ENCODE measurements around the gene PPP3CA. TPM values are rescaled to one million over a fixed set of nuclear protein-coding genes. Genes with fewer than 3 reads are reported as not detected.
"Not testable (repeated sequence)": the region's sequence is repeated elsewhere in the genome, so short reads cannot be mapped to it uniquely, and the experiment has no call there.

PPP3CA gene
- total RNA-seq, 1 donor from 2014 or later: 78.2 TPM

DNA sequence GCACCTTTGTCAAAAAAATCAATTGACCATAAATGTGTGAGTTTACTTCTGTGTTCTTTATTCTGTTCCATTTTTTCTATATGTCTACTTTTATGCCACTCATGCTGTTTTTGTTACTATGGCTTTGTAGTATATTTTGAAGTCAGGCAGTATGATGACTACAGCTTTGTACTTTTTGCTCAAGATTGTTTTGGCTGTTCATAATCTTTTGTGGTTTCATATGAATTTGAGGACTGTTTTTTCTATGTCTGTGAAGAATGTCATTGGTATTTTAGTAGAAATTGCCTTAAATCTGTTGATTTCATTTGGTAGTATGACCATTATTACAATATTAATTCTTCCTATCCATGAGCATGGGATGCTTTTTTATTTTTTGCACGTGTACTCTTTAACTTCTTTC, 346.8 kb downstream of the PPP3CA start:
- DNase-seq: no peak

DNA sequence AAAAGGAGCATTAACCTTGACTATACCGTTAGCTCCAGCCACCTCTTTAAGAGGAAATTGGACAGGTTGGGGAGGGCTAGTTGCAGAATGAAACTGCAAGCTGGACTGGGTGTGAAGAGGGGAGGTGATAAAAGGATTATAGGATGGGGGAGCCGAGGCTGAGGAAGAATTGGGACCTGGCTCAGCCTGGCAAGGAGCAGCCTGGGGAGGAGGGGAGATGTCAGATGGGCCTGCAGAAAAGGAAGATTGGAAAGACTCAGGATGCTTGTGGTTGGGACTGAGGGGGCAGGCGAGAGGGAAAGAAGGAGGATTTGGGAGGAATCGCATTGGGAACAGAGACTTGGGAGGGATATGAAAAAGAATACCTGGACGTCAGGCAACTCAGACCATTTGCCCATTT, 351.7 kb downstream of the PPP3CA start:
- no peak for DNase-seq

DNA sequence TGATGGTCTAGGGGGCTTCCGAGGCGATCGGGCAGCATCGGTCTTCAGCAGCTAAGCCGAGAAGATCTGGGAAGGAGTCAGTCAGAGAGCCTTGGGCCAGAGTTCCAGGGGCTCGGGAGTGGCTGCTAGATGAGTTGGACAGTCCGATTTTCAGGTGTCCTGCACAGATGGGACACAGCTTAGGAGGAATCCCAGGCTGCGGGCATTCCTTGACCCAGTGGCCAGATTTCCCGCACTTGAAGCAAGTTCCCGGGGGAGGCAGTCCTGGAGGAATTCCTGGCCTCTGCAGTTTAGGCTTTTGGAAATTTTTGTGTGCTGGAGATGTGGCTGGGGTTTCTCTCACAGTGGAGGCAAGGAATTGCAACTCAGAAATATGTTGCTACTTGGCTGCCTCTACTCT, 352.3 kb downstream of the PPP3CA start:
- DNase-seq: not testable (repeated sequence)

DNA sequence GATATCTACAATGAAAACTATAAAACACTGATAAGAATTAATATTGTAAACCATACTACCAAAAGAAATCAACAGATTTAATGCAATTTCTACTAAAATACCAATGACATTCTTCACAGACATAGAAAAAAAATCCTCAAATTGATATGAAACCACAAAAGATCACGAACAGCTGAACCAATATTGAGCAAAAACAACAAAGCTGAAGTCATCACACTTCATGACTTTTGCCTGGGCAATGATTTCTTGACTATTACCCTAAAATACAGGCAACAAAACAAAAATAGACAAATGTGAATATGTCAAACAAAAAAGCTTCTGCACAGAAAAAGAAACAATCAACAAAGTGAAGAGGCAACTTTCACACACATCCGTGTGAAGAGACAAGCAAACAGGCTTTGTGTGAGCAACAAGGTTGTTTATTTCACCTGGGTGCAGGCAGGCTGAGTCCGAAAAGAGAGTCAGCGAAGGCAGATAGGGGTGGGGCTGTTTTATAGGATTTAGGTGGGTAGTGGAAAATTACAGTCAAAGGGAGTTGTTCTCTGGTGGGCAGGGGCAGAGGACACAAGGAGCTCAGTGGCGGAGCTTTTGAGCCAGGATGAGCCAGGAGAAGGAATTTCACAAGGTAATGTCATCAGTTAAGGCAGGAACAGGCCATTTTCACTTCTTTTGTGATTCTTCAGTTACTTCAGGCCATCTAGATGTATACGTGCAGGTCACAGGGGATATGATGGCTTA, 355.8 kb downstream of the PPP3CA start:
- not testable (repeated sequence) for DNase-seq

DNA sequence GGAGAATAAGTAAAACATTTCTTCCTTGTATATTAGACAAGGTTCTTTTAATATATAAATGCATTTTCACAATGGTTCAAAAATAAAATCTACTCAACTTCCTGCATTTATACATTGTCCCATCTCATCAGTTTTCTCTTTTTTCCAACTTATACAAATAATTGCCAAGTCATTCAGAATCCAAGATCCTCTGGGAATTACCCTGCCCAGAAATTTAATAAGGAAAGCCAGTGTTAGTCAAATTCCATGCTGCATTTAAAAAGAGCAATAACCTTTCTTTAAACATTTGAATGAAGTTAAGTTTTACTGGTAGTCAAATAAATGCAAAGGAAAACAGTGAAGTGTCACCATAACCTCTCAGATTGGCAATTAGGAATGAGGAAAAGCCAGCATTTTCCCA, 357.9 kb downstream of the PPP3CA start:
- no peak for DNase-seq

DNA sequence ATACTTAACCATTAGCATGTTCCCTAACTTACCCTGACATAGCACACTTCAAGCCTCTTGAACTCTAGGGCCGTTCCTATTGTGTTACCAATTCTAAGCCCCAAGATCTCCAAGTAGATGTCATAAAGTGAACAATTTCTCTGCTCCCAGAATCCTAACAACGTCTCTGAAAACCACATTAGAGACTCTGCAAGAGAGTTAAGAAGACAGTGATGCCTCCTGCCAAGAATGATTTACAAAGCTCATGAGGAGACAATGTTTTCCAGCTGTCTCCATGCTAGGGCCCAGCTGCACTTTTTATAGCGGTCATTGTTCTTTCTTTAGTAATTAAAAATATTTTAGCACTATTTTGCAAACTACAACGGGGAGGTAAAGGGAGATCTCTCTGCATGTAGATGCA, 358.4 kb downstream of the PPP3CA start:
- DNase-seq: no peak

DNA sequence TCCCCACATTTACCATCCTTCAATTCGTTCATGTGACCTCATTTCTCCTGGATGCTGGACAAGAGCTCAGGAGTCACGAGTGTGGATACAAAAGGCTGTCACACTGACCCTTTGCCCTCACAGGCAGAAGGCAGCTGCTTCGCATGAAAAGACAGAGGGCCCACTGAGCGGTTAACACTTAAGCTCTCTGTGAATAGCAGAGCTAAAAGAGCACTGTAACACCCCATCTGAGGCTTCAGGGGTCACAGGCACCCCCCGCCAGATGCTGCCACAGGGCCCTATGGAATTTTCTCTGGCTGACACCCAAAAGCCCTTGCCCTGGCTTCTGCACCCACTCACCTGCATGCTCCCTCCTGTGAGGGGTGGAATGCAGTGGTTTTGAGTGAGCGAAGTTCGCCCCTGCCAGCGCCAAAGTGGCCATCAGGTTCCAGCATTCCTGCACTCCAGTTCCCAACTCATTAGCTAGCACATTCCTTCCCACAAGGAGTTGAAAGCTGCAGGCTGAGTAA, 360.9 kb downstream of the PPP3CA start:
- no peak for DNase-seq

DNA sequence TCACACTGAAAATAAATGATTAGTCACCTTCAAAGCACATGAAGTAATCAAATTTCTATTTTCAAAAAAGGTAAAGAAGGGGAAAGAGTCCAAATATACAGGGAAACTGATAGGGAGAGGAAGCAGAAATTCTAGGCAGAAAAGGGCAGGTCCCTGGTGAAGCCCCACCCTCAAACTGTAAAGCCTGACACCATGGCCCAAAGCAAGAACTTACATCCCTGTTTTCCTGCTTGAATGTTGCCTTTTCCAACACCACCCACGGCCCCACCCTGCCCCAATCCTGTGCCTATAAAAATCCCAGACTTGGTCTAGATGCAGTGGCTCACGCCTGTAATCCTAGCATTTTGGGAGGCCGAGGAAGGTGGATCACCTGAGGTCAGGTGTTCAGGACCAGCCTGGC, 361.8 kb downstream of the PPP3CA start:
- no peak for DNase-seq

DNA sequence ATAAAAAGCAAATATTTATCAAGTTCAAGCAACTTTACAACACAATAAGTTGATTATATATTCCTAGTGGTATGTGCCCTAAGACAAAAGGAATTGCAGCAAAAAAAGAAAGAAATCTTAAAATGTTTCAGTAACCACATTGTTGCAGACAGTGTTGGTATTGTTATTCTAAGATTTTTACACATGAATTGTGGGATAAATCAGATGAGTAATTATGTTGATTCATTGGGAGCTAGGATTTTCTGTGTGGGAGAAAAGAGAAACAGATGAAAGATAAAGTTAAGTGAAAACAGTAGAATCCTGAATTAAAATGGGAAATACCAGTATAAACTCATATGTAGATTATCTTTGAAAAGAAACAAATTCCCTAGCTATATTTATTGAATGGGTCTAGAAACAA, 362.4 kb downstream of the PPP3CA start:
- DNase-seq: no peak

DNA sequence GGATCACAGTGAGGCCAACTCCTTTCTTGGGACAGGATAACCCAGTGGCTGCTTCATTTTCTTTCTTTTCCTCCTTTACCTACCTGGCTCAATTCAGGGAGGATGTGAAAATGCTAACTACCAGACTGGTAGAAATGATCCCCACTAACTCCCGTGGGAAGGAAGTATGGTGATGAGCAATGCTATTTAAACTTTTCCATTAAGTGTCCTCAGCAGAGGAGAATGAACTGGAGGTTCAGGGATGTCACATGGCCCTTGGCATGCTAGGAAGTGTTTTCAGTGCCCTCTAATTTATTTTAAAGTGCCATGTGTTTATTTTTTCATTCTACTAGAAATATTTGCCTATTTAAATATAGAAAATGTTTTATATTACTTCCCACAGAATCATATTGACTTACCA, 363.9 kb downstream of the PPP3CA start:
- DNase-seq: no peak

DNA sequence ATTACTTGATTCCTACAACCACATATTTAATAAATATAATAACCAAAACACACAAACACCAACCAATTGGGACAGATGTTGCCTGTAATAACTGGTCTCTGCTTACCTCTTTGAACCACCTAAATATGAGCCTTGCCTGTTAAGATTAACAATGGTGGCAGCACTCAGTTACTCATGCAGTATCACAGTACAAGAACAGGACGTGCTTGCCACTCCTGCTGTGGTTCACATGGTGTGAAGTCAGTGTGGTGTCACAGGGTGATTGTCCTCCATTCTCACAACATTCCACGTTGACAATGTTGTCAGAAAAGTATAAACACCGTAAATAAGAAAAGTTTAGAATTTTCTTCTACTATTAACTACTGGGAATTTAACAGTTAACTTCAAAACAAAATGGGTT, 365.0 kb downstream of the PPP3CA start:
- no peak for DNase-seq

DNA sequence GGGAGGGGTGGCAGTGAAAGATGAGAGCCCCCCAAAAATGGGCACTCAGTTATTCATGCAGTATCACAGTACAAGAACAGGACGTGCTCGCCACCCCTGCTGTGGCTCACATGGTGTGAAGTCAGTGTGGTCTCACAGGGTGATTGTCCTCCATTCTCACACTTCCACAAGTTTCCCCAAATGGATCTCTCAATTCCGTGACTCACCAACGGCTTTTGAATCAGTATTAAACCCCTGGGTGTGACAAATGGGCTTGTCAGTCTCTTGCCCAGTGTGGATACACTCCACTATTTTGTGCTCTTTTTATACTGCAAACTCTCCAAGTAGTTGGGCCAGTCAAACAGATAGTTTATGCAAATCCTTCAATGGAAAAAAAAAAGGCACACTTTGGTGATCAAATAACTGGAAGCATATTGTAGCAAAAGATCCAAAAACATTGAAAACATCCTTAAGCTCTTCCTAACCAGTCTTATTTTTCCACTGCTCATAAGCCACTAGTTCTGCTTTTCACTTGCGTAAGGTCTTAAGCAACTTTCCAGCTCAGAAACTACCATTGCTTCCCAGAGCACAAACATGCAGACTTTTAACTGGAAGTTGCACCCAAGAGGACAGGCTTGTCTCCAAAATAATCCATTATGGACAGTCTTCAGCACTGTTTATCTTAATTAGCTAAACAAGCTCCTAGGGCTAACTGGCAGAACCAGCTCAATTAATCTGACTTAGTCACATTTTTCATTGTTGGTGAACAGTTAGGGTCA, 365.7 kb downstream of the PPP3CA start:
- peak; percentile 21 for DNase-seq

DNA sequence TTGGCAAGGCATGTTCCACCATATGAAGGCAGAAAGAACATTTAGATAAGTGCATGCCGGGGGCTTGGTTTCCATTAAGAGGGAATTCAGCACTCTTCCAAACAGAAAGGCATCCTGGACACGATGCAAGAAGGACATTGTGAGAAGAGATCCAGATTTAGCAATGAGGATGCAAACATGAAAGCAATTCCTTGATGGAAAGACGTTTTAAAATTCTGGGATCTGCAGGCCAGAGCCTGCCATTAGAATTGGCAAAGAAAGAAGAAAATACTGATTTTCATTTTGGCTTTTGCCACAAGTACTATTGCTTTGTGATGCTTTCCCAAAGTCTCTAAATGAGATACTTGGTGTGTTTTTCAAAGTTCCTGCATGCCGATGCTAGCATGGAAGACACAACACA, 367.6 kb downstream of the PPP3CA start:
- peak; percentile 24 for DNase-seq

DNA sequence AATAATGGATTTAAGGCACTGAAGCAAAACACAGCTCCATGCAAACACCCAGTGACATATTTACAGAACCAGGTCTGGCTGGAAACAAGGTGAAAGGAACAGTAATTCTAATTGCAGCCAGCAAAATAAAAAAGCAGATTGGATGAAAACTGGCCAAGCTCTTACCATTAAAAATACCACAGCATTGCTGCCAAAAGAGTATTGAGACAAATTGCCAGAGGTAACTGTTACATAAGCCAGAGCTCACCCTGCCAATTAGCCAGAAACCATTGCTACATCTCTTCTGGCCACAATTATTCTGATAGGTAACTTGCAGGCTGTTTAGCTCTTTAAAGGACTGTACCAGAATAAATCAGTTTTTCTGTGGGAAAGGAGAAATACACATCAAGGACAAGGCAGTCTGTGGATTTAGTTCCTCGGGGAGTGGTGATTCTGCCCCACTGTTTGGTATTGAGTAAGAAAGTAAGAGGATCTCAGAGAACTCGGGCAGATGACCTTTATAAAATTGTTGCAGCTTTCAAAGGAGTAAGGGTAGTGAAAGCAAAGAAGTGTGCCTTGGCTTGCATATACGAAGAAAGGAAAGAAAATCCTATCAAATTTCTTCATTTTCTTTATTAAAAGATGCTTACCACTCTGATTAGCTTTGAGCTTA, 369.5 kb downstream of the PPP3CA start:
- no peak for DNase-seq

DNA sequence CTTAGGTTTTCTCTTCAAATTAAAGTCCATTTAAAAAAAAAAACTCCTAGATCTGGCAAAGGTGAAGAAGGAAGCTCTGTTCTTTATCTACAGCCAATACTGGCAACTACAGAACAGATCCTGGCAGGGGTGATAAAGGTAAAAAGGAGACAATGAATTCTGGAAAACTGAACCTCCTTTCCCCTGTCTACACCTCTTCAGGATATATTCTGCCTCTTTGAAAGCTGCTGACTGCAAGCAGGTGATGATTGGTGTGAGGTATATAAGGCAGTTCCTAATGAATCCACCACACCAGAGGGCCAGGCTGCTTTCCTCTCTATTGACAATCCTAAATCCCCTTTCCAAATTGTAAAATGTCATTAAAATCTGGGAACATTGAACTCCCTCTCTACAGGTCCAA, 370.1 kb downstream of the PPP3CA start:
- no peak for DNase-seq

Small RNAs within 50 kb of the gene (small RNA-seq; reads per million reads assigned to genes)
- gene MIR1255A (ENCODE audit: low replicate concordance) (0.18 reads per million, percentile 16 among the genes with 10 or more reads in this experiment), gene MIR8066 (ENCODE audit: low replicate concordance) (not detected)
